Central memory CD8-positive, alpha-beta T cell (primary cell): ENCODE data around the gene COMT.

ENCODE experiments used
- ATAC-seq: fragments of 150-1000 bp; cut with Tn5 transposase; replicated peaks from 2 replicates; pipeline ENCODE4 v1.10.0; 2022; ENCODE audit warnings: mild to moderate bottlenecking, moderate FRiP score, moderate number of reproducible peaks; ENCODE audit not compliant: poor library complexity, severe bottlenecking; ENCODE audit errors: extremely low read depth
- DNase-seq, 2 donors: peaks; one replicate each; pipeline ENCODE4 v3.0.0; 2021; ENCODE audit warnings: low spot score in 2 of 2
- H3K27ac Mint-ChIP-seq: one replicate; pipeline ENCODE4 v1.8.0; 2022; ENCODE audit warnings: low read depth, mild to moderate bottlenecking, moderate library complexity, mixed read lengths
- H3K27me3 Mint-ChIP-seq: one replicate; pipeline ENCODE4 v1.8.0; 2022; ENCODE audit warnings: mixed read lengths
- H3K36me3 Mint-ChIP-seq: one replicate; pipeline ENCODE4 v1.8.0; 2022; ENCODE audit warnings: mild to moderate bottlenecking, moderate library complexity, mixed read lengths; ENCODE audit not compliant: insufficient read depth
- H3K4me1 Mint-ChIP-seq: one replicate; pipeline ENCODE4 v1.8.0; 2022; ENCODE audit warnings: mixed read lengths
- H3K4me3 Mint-ChIP-seq: one replicate; pipeline ENCODE4 v1.8.0; 2022; ENCODE audit warnings: mild to moderate bottlenecking, moderate library complexity, mixed read lengths
- H3K9me3 Mint-ChIP-seq: one replicate; pipeline ENCODE4 v1.8.0; 2022; ENCODE audit warnings: mixed read lengths

Gene COMT

DNA sequence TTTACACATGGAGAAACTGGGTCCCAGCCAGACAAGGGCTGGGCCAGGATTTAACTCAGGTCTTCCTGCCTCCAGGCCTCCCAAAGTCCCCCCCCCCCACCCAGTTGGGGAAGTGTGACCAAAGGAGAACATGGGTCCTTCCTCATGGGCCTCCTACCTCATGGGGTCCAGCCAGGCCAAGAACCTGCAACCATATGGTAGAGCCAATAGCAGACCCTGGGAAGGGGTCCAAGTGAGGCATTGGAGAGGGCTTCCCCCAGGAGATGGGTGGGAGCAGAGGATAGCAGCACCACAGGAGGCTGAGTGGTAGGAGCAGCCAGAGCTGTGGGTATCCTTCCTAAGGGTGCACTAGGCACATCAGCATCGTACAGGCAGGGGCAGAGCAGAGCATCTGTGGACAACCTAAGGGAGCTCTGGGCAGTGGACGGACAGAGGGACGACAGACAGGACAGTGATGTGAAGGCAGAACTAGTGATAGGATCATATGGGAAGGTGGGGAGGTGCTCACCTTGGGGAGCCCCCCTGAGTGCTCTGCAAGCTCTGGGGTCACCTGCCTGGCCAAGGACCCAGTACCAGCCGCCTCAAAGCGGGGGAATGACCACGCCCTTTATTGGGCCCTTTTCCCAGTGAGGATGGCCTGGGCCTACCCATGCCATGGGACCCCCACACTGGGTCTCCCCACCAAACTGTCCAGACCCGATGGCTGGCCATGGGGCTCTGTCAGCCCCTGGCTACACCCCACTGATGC, 70.6 kb downstream of the COMT start:
- Mint-ChIP-seq H3K36me3 (peaks cover 5% of the 10 kb centered on the region), H3K27me3 (no peaks in the 10 kb centered on the region), H3K9me3 (no peaks in the 10 kb centered on the region), H3K27ac (peak overlapping the region; percentile 79), H3K4me1 (no peaks in the 10 kb centered on the region), H3K4me3 (no peak overlapping the region)
- DNase-seq, result no peak
- no peak for ATAC-seq

GRCh38 chr22:20012741-20013331, 71.3 kb downstream of the COMT start:
- DNase-seq, result no peak
- no peaks in the 10 kb centered on the region for H3K9me3 Mint-ChIP-seq
- H3K27ac Mint-ChIP-seq, result no peak overlapping the region
- peaks cover 3% of the 10 kb centered on the region for H3K36me3 Mint-ChIP-seq
- H3K4me1 Mint-ChIP-seq, result no peaks in the 10 kb centered on the region
- no peak for ATAC-seq
- no peaks in the 10 kb centered on the region for H3K27me3 Mint-ChIP-seq
- no peak overlapping the region for H3K4me3 Mint-ChIP-seq

DNA sequence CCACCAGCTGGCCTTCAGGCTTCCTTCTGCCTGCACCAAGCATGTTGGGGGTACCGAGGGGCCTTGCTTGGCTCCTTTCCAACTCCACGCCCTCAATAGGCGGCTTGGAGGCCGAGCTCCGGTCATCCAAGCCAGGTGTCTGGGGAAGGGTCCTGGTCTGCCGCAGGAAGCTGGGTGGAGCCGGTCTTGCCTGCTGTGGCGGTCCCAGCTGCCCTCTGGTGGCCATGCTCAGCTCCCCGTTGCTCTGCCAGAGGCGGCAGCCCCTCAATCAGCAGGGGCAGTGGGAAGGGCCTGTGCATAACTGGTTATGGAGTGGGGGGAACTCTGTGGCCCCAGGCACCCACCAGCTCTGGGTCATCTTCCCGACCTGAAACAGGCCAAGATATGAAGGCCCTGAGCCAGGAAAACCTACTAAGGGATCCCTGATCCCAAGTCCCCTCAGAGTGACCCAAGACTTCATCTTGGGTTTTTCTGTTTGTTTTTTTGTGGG, 71.9 kb downstream of the COMT start:
- no peak for DNase-seq

DNA sequence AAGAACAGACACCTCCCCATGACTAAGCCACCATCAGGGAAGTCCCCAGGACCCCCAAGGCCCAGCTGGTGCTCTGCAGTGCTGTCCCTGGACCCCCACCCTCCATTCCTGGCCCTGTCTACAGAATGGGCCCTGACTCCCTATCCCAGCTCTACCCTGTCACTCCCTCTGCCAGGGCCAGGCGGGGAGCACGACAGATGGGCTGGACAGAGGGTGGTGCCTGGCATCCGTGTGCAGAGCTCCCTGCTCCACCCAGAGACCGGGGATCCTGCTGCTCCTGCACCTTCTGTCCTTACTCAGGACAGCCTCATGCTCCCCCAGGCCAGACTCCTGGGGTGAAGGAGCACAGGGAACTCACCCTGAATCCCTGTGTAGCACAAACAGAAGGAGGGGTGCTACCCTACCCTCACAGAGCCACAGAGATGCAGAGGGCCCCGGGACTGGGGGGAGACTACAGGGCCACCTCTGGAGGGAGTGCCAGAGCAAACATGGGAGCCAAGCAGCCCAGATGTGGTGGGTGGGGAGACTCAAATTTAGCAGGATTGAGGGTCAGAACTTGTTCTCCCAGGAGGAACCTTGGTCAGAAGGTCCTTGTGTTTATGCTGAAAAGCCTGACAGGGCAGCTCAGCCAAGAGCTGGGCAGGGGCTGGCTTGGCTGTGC, 73.1 kb downstream of the COMT start:
- Mint-ChIP-seq H3K9me3 (no peaks in the 10 kb centered on the region), H3K4me3 (peak overlapping the region; percentile 89), H3K36me3 (peaks cover 8% of the 10 kb centered on the region), H3K4me1 (no peaks in the 10 kb centered on the region), H3K27me3 (no peaks in the 10 kb centered on the region), H3K27ac (no peak overlapping the region)
- no peak for ATAC-seq
- DNase-seq, result no peak

More for the DNA sequence above, 71.9 kb downstream of the COMT start:
- Mint-ChIP-seq H3K4me1 (no peaks in the 10 kb centered on the region), H3K9me3 (no peaks in the 10 kb centered on the region), H3K27ac (no peak overlapping the region), H3K36me3 (peaks cover 3% of the 10 kb centered on the region), H3K4me3 (no peak overlapping the region), H3K27me3 (no peaks in the 10 kb centered on the region)
- ATAC-seq, result no peak

DNA sequence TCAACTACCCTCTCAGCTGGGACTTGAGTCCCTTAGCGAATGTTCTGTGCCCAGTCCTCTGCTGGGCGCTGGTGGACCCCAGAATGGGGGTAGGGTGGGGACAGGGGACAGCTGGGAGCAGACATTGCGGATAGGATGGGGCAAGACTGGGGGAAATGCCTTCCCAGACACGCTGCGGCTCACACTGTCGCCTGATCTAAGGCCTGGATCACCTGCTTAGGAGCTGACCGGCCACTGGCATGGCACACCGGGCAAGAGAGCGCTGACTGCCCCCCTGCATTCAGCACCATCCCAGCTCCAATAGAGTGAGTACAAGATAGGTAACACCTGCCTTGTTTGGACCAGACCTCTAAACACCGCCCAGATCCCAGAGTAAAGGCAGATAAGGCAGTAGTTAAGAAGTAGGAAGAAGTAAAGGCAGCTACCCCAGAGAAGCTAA, 73.6 kb downstream of the COMT start:
- ATAC-seq (no peak), DNase-seq (no peak)
- Mint-ChIP-seq H3K36me3 (peaks cover 8% of the 10 kb centered on the region), H3K4me3 (peak overlapping the region; percentile 89), H3K9me3 (no peaks in the 10 kb centered on the region), H3K27ac (no peak overlapping the region), H3K4me1 (peaks cover 2% of the 10 kb centered on the region), H3K27me3 (no peaks in the 10 kb centered on the region)

DNA sequence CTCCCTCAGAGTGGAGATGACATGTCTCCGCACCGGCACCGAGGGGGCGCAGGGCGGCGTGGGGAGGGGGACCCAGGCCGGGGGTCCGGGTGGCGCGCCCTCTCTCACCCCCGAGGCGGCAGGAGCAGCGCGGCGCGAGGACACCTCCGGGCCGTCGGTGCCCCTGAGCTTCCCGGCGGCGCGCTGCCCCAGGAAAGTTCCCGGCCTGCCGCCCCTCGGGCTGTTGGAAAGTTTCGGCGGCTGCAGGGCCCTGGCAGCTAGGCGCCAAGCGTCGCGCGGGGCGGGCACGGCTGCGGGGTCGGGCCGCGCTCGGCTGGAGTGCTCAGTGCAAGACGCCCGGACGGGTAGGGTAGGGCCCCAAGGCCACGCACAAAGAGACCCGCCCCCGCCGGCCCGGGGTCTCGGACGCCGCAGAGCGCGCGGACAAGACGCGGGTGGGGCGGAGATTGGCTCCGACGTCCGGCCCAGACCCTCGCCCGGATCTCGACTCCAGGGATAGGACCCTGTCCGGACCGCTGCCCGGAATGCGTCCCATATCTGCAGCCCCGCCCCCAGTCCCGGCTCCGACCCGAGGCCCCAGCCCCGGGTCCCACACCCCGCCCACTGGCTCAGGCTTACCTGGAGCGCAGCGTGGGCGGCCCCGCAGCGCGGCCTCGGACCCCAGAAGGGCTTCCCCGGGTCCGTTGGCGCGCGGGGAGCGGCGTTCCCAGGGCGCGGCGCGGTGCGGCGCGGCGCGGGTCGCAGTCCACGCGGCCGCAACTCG, 74.6 kb downstream of the COMT start:
- peaks cover 7% of the 10 kb centered on the region for H3K4me1 Mint-ChIP-seq
- H3K27ac Mint-ChIP-seq, result no peak overlapping the region
- H3K4me3 Mint-ChIP-seq, result peak overlapping the region; percentile 89
- ATAC-seq (no peak), DNase-seq (no peak)
- H3K27me3 Mint-ChIP-seq, result no peaks in the 10 kb centered on the region
- H3K36me3 Mint-ChIP-seq, result peaks cover 11% of the 10 kb centered on the region
- no peaks in the 10 kb centered on the region for H3K9me3 Mint-ChIP-seq

DNA sequence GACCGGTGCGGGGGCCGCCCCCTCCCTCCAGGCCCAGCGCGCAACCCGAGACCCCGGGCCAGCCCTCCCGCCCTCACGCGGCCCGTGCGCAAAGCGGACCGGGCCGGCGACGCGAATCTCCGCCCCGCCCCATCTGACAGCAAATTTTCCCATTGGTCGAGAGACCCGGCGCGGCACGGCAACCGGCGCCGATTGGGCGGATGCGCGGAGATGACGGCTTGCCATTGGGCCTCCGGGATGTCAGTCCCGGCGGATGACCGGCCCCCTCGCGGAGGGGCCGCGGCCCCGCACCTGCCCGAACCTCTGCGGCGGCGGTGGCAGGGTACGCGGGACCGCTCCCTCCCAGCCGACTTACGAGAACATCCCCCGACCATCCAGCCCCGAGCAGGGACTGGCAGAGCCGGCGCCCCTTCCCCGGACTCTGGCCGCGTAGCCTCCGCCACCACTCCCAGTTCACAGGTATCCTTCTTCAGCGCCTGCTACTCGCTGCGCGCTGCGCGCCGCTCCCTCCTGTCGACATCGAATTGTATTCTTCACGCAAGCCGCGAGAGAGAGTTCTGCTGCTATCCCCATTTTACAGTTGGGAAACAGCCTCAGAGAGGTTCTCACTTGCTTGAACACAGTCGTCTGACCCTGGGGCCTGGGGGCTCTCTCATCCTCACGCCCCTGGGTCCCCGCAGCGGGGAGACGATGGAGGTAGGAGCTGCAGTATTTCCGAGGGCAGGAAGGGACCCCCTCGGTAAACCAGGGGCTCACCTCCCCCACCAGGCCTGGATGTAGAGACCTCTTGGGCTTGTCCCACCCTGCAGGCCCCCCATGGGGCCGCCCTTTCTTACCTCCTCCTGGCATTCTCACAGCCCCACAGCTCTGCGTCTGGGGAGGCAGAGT, 75.4 kb downstream of the COMT start, which contains the start of gene ARVCF:
Gene ARVCF (minus strand): TSS at position 90 of the 888 bp plus-strand sequence. CDS start 26,029 bp downstream, outside the sequence.
- ATAC-seq (peak; percentile 61), DNase-seq (peak; percentile 86 to 89)
- Mint-ChIP-seq H3K4me3 (peak within 1 kb of the TSS; percentile 89), H3K27ac (peak within 1 kb of the TSS; percentile 46), H3K4me1 (peaks cover 15% of the 10 kb centered on the region), H3K9me3 (no peaks in the 10 kb centered on the region), H3K36me3 (peaks cover 14% of the 10 kb centered on the region), H3K27me3 (no peaks in the 10 kb centered on the region)

DNA sequence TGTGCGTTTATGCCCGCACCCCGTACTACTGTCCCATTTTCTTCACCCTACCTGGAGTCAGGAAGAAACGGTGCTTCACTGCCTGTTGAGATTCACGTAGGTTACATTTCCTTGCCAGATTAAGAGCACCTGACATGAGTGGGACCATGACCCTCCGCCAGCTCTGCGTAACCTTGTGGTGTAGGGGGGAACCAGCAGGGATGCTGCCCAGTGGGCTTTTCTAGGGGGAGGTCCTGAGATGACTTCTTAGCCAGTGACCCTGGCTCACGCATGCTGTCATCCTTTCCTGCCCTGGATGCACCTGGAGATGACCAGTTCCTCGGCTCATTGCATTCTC, 76.0 kb downstream of the COMT start:
- peak overlapping the region; percentile 46 for H3K27ac Mint-ChIP-seq
- H3K4me3 Mint-ChIP-seq, result peak overlapping the region; percentile 89
- H3K36me3 Mint-ChIP-seq, result peaks cover 15% of the 10 kb centered on the region

DNA sequence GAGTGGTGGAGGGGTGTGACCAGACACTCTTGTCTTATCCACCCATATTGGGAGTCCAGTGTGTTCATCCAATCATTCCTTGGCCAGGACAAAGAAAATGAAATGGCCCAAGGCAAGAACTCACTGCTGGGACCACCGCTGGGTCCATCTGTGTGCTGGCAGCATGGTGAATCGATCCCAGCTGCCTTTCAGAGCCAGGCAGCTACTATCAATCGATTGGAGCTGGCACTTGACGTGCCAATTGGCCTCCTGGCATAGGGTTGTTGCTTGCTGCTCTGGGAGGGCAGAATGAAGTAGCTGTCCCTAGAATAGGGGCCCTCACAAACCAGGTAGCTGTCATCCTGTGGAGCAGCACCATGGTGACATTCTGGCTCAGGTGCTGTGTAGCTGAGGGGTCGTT, 76.4 kb downstream of the COMT start:
- H3K27ac Mint-ChIP-seq, result no peak overlapping the region
- no peaks in the 10 kb centered on the region for H3K27me3 Mint-ChIP-seq
- H3K4me3 Mint-ChIP-seq, result peak overlapping the region; percentile 89
- H3K36me3 Mint-ChIP-seq, result peaks cover 15% of the 10 kb centered on the region
- ATAC-seq (no peak), DNase-seq (no peak)
- peaks cover 25% of the 10 kb centered on the region for H3K4me1 Mint-ChIP-seq
- H3K9me3 Mint-ChIP-seq, result no peaks in the 10 kb centered on the region

More for the DNA sequence above, 76.0 kb downstream of the COMT start:
- Mint-ChIP-seq H3K9me3 (no peaks in the 10 kb centered on the region), H3K4me1 (peaks cover 21% of the 10 kb centered on the region), H3K27me3 (no peaks in the 10 kb centered on the region)
- ATAC-seq (no peak), DNase-seq (no peak)
